ENCODE results near the gene NELFA.

Gene NELFA

DNA sequence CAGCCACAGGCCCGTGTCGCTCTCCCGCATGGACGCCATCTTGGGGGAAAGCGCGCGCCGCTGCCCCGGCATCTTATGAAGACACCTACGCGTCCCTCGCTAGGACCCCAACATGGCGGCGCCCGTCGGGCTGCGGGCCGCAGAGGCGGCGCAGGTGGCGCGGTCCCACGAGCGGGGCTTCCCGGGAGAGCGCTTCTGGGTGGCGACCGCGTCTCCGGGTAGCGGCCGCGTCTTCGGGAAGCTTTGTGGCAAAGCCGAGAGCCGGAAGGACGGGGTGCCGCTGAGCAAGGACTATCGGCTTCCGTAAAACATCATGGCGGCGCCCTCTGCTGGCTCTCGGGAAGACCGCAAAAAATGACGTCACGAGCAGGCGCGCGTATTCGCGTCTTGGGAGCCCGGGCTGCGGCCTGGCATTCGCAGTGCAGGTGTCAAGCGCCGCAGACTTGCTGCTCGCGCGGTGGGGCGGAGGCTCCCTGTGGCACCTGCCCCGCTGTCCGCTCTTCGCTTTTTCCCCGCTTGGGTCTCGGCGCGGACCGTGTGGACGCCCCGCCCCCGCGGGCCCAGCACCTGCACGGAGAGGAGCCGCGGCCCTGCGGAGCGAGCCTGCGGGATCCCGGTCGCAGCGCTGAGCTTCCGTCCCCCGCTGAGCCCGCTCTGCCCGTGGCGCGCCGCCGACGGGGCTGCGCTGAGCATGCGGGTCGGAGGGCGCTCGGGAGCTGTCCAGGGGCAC lies at the start of gene NELFA:
TSS of gene NELFA (minus strand) at position 54 of the 730 bp plus-strand sequence. CDS start at position 39, 15 bp downstream.
- peak; percentile 71 for DNase-seq

DNA sequence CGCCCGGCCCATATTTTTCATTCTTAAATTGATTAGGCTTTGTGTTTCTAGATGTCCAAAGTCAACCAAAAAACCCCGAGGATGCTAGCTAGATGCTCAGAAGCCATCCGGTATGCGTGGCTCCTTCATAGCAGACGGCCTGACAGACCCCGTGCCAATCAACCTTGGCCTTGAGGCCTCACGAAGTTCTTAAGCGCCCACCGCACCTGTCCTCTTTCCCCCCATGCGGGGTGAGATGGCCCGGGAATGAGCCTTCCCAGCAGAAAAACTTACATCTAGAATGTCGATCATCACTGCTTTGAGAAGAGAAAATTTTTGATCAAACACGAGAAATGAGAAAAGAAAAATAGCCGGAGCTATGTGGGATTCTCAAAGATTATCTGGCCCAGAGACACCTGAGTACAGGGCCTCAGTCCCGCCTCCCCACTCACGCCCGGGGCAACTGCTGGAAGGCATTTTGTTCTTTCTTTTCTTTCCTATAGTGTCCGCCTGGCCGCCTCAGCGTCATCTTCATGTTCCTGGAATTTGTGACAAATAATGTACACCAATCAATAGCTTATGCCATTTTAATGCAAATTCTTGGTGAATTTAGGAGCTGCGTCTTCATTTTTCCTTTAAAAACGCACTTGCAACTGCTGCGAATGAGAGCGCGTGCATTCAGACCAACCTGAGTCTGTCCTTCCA lies 48.8 kb upstream of the NELFA start:
- no peak for DNase-seq

DNA sequence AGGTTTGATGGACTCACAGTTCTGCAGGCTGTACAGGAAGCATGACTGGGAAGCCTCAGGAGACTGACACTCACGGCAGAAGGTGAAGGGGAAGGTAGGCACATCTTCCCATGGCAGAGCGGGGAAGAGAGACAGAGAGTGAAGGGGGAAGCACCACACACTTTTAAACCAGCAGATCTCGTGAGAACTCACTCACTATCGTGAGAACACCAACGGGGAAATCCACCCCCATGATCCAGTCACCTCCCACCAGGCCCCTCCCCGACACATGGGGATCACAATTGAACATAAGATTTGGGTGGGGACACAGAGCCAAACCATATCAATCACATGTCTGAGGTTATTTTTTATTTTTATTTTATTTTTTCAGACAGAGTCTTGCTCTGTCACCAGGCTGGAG lies 45.4 kb upstream of the NELFA start:
- no peak for DNase-seq

DNA sequence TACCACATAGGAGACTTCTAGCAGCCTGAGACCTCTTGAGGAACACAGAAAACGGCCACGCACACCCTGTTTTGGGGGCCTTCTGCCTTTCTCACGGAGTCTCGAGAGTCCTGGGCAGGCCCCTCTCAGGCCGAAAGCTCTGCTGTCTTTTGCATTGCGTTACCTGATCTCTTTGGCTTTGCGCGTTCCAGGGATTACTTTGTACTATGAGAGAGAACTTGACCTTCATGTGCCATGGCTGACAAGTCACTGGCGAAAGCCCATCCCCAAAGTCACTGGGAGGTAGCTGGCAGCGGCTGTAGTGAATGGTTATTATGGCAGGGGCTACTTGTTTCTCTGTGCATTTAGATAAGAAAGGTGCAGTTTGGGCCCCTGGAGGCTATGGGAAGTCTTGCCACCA lies 42.3 kb upstream of the NELFA start:
- DNase-seq, result no peak

- DNase-seq, result no peak
These were observed 41.0 kb upstream of the NELFA start for GRCh38 chr4:2049811-2050210.

DNA sequence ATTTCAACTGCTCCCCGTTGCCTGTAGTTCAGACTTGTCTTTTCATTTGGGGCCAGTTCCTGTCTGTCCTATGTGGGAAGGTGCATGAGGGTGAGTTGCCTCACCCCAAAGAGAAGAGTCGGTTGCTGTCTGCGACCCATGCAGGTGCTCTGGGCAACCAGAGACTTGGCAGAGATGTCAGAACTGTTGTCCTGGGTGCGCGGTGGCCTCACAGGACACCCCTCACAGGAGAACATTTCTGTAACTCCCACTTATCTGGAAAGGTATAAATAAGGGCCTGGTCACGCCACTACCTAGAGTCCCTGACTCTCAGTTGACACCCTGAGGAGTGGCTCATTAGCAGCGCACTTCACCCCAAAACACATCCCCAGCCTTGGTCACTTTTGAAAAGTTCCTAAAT lies 40.6 kb upstream of the NELFA start:
- DNase-seq, result no peak

- DNase-seq, result no peak
These were observed 40.1 kb upstream of the NELFA start for GRCh38 chr4:2048831-2049230.

GRCh38 chr4:2047781-2048581 lies 39.2 kb upstream of the NELFA start:
- DNase-seq, result no peak

GRCh38 chr4:2047031-2047660 lies 38.4 kb upstream of the NELFA start:
- DNase-seq, result no peak

DNA sequence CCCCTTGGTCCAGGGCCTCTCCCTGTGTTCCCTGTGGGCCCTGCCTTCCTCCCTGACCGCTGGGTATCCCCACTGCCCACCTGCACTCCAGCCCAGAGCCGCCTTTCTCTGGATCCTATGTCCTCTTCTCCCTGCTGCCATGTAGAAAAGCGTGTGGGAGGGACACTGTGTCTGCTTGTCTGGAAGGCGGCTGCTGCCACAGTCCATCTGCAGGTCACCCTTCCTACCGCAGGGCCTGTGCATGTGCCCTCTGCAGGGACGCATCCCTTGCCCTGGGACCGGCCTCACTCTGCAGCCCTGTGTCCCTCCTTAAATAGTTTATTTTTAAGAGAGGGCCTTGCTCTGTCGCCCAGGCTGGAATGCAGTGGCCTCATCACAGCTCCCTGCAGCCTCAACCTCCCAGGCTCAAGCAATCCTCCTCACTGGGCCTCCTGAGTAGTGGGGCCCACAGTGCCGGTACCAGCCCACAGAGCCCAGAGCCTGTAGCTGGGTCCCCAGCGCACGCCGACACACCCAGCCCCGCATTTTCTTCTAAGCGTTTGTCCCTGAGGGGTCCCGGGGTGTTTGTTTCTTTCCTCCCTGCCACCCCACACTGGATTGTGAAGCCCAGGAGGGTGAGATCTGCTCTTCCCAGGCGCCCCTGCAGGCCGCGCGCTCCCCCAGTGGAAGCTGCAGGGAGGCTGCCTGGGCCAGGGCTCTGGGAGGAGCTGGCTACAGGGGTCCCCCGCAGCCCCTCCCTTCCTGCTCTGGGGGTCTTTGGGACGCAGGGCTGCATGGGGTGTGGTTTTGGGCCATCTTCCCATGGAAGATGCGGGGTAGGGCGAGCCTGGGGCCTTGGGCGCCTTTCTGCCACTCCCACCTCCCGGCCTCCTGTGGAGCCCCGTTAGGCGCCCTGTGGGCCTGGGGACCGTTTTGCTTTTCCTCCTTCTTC lies 37.5 kb upstream of the NELFA start:
- DNase-seq, result no peak

GRCh38 chr4:2045518-2045951 lies 36.8 kb upstream of the NELFA start:
- DNase-seq, result no peak

DNA sequence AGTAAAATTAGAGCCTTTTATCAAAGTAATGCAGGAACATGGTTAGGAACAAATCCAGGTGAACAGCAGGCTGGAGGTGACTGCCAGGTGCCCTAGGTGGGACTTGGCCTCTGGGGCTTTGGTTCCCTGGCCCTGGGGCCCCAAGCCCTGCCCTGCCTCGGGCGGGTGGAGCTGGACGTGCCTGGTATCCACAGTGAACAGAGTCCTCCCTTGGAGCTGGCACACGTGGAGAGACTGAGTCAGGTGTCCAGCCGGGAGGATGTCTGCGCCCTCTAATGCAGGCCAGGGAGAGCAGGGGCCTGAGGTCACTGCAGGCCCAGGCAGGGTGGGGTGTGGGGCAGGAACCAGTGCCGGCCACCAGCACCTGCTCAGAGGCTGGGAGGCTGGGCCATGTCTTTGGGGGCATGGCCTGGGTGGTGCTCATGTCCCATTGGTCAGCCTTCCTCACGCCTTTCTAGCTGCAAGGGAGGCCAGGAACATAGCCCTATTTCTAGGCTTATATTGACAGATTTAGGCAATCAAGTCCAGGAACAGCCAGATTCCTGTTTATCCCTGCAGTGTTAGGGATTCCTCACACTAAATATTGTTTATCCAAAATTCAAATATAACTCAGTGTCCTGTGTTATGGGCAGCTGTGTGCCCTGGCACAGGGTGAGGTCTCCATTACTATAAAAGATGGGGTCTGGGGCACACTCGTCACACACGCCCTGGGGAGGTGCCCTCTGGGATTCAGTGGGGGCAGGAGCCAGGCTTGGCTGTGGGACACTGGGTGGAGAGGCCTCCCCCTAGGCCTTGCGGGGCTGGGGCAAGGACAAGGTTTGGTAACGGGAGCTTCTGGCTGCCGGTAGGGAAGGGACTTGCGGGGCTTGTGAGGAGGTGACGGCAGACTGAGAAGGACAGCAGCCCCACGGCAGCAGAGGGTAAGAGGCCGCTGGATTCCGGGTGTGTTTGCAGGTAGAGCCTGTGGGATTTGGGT lies 36.1 kb upstream of the NELFA start:
- no peak for DNase-seq

DNA sequence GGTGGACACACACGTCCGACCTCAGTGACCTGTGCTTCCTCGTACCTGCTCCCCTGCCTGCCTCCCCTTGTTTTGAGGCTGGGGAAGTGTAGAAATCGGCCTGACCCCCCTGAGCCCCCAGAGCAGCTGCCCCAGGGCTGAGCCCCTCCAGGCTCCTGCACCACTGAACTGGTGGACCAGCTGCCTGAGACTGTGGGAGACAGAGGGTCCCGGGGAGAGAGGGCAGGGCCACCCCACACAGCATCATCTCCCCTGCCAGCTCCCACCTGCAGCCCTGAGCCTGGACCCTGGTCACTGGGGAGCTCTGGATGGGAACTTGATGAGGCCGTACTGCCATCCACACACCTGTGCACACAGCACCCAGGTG lies 35.3 kb upstream of the NELFA start:
- no peak for DNase-seq

GRCh38 chr4:2043396-2044118 lies 34.8 kb upstream of the NELFA start:
- no peak for DNase-seq

DNA sequence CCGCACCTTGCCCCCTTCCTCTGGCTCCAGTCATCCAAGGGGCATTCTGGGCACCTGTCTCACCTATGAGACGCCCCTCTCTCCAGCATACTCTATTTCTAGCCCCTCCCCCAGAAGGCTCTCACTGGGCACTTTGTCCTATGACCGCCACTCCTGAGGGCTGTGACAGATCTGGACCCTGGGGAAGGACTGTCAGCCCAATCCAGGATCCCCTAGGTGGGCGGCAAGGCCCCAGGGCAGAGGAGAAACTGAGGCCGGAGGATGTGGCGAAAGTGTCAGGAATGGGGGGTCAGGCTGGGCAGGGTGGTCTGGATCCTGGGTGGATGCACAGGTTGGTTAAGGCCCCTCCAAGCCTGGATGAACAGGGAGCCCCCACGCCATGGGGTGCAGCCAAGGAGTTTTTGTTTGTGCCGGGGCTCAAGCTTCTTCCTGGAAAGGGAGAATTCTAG lies 34.2 kb upstream of the NELFA start:
- DNase-seq, result no peak

DNA sequence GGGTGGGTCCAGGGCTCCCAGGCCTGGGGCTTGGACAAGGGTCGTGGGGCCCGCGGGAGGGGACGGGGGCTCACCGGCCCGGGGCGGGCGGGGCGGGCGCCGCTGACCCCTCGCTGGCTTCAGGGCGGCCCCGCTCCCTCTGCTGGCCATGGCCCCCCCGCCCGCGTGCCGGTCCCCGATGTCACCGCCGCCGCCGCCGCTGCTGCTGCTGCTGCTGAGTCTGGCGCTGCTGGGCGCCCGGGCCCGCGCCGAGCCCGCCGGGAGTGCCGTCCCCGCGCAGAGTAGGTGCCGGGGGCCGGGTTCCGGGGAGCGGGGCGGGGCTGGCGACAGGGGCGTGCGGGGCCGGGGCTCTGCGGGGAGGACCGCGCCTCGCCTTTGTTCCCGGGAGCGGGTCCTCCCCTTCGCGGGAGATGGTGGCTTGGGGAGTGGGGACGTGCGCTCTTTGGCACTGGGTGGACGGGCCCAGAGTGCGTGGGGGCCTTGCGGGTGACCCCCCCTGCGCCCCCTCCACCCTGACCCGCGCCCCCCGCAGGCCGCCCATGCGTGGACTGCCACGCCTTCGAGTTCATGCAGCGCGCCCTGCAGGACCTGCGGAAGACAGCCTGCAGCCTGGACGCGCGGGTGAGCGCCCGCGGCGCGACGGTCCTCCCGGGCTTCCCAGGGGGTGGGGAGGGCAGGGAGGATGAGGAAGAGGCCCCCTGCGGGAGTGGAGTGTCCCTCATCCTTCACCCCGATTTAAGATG lies 33.6 kb upstream of the NELFA start:
- DNase-seq, result no peak

- peak; percentile 41 for DNase-seq
These were observed 32.7 kb upstream of the NELFA start for GRCh38 chr4:2041239-2042130.
